ENCODE data around the gene BEX2.

DNA sequence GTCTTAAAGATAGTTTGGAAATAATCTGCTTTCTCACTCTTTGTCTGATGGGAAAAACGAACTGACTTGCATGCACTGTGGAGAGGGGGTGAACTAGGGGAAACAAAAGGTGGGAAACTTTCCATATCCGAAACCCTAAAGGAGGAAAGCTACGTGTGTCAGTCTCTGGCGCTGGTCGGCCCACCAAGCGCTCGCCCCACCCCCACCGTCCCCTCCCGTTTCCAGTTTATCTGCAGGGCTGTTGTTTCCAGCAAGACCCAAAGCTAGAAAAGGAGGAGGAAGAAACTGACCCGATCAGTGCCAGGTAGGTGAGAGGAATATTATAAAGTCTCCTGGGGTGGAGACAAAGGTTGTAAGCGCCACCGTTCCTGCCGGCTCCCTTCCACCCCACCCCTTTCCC lies 46.1 kb upstream of the BEX2 start:
- TF ChIP-seq EP300 (IDR thresholded peaks at IDR 0.05; ENCODE audit: borderline replicate concordance) (no peak), MAX (IDR thresholded peaks at IDR 0.05) (no peak), TAF1 (IDR thresholded peaks at IDR 0.05; ENCODE audit: low read depth) (no peak), EGR1 (IDR thresholded peaks at IDR 0.05) (no peak), CEBPB (IDR thresholded peaks at IDR 0.05) (no peak), CREB1 (IDR thresholded peaks at IDR 0.05; ENCODE audit: low read depth) (no peak), RAD21 (IDR thresholded peaks at IDR 0.05; ENCODE audit: low read depth) (no peak), NFIC (IDR thresholded peaks at IDR 0.05) (no peak), YY1 (IDR thresholded peaks at IDR 0.05; ENCODE audit: low read depth) (no peak), FOXM1 (IDR thresholded peaks at IDR 0.05; ENCODE audit: borderline replicate concordance, low read depth) (no peak), TCF12 (IDR thresholded peaks at IDR 0.05; ENCODE audit: low read depth) (no peak), REST (IDR thresholded peaks at IDR 0.05; ENCODE audit: low read depth) (no peak), TEAD4 (IDR thresholded peaks at IDR 0.05) (no peak)
